GM23338 (cell line): ENCODE results near the gene ITCH.

Source experiments
- CTCF ChIP-seq, 2 experiments: fragments of 200-600 bp in 1 of 2; sonication (generic) in 1 of 2; conservative IDR thresholded peaks; 2 replicates each; pipeline versions ENCODE4 v1.5.1 to v1.6.1; 2016 to 2017; ENCODE audit warnings: antibody characterized with exemption in 2 of 2, low read depth in 2 of 2, mild to moderate bottlenecking in 2 of 2, moderate library complexity in 1 of 2
- EZH2 ChIP-seq: fragments of 200-600 bp; sonication (generic); IDR thresholded peaks from one replicate; pipeline ENCODE4 v1.8.0; 2017; ENCODE audit warnings: antibody characterized with exemption, mild to moderate bottlenecking, low read depth; ENCODE audit not compliant: unreplicated experiment

DNA sequence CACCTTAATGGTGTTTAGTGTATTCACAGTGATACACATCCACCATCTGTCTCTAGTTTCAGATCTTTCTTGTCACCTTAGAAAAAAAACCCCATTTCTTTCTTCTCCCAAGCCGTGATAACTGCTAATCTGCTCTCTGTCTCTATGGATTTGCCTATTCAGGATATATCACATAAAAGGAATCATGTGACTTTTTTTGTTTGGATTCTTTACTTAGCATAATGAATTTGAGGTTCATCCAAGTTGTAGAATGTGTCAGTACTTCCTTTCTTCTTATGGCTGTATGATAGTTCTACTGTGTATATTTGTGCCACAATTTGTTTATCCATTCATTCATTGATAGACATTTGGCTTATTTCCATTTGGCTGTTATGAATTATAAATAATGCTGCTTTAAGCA lies 57.1 kb downstream of the ITCH start:
- TF ChIP-seq CTCF (conservative IDR thresholded peaks at IDR 0.05; ENCODE audit: low read depth in 2 of 2) (no peak), EZH2 (no peak)
